ENCODE data around the gene OSBPL10.
"Not testable (repeated sequence)": the region's sequence is repeated elsewhere in the genome, so short reads cannot be mapped to it uniquely, and the experiment has no call there.

The OSBPL10 gene

DNA sequence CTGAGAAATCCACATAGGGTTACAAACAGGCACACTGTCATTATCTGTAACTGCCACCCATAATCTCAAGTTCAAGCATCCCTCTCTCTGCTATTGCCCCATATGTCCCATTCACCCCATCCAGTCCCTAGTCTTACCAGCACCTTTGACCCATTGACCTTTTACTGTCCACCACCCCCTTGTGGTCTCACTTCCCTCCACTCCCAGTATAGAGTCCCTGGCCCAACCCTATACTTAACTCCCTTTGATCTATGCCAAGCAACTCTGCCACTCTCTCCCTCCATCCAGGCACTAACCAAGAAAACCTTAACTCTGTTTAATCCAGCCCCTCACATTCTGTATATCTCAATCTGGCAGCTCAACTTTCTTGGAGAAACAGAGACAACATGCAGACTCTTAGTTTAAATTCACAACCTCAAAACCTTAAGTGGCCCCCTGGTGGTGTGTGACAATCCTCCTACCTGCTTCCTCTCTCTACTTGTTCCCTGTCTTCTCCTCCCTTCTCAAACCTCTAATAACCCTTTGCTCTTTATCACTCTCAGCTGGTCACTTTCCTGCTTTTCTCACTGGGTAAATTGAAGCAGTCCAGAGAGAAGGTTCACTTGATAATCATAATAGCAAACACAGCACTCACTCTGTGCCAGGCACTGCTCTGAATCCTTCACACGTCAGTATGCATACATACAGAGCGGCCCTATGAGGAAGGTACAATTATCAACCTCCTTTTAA lies 285.6 kb downstream of the OSBPL10 start:
- no peak for DNase-seq

GRCh38 chr3:31693346-31693745 lies 287.7 kb downstream of the OSBPL10 start:
- DNase-seq: no peak

DNA sequence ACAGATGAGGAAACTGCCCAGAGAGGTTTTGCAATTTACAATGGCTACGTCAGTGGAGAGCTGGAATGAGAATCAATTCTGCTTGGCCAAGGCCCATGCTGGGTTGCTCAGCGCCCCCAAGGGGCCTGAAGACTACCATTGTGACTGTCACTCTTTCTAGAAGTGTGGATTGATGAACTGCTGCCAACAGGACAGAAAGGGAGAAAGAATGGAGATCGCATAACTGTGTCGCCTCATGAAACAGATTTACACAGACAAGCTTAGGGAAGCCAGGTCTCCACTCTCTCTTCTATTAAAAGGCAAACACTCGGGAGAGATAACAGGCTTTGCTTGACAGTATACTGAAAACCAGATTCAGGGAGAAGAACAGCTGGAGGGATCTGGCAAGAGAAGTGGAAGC lies 288.3 kb downstream of the OSBPL10 start:
- DNase-seq: no peak

- DNase-seq: no peak
These were observed 290.3 kb downstream of the OSBPL10 start for GRCh38 chr3:31690771-31691170.

GRCh38 chr3:31689523-31689922 lies 291.5 kb downstream of the OSBPL10 start:
- DNase-seq: not testable (repeated sequence)

DNA sequence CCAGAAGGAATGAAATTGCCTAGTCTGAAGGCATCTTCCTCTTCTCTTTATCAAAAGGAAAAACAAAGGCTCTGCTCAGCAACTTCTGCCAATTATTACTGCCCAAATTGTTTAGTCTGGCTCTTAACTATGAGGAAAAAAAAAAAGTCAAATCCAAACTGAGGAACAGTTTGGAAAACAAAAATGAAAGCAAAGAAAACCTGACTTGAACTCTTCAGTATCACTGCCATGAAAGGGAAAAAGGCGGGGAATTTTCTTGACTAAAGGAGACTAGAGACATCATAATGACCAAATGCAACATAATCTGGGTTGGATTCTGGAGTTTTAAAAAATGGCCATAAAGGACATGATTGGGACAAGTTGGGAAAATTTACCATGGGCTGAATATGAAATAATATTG lies 292.1 kb downstream of the OSBPL10 start:
- no peak for DNase-seq

DNA sequence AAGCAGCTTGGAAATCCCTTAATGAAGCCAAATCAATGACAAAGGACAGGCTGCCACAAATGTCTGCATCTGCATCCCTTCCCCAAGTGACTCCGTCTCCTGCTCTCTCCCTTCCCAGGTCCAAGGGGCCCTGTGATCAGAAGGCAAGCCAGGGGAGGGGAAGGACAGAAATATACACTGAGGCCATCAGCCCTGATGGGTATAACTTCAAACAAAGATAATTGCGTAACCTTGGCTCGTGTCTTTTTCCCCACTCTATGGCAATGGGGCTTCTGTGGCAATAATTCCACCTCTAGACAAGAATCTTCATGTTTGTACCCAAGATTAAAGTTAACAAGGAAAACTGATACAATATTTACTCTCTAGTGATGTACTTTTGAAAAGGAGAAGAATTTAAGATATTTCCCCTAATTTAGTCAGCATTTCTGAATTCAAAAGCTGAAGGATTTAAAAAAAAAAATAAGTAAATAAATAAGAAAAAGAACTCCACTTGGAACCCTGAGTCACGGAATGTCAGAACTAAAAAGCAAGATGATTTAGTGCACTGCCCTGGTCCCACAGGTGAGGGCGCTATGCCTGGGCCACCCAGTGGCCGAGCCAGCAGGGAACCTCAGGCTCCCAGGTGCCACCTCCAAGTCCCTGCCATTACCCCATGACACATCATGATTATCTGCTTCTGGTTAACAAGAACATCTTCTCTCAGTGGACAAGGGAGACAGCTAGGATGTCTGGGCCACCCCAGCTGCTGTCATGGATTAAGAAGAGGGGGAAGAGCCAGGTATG lies 293.9 kb downstream of the OSBPL10 start:
- DNase-seq: no peak

DNA sequence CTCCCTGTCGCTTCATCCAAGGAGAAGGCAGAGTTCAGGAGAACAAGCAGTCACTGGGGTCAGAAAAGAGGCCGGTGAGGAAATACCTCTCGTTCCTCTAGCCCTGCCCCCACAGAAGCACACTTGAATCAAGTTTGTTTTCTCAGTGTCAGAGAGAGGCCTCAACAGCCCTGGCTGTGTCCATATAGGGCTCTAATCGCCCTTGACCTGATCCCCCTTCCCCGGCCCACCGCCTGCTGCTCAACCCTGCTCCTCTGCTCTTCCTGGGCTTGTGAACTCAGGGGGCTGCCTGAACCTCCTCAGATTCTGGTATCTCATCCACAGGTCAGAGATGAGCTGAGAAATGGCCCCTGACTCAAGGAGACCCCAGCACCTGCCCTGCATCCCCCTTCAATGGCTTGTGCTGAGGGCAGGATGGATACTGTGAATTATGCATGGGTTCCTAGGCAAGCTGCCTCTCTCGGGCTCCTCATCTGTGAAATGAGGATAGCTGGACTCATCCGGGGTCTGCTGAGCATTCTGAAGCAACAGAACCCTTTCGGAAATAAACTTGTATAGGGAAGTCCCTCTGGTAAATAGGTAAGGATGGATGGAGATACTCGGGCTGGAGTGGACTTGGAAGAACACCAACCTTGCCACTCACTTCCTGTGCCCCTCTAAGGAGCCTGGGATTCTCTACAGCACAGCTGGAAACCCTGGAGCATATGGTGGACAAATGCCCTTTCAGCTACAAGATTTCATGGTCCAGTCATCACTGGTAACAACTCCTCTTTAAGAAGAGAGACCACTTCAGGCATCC lies 300.8 kb downstream of the OSBPL10 start:
- no peak for DNase-seq

GRCh38 chr3:31676556-31676955 lies 304.5 kb downstream of the OSBPL10 start:
- DNase-seq: no peak

GRCh38 chr3:31673950-31674349 lies 307.1 kb downstream of the OSBPL10 start:
- no peak for DNase-seq

DNA sequence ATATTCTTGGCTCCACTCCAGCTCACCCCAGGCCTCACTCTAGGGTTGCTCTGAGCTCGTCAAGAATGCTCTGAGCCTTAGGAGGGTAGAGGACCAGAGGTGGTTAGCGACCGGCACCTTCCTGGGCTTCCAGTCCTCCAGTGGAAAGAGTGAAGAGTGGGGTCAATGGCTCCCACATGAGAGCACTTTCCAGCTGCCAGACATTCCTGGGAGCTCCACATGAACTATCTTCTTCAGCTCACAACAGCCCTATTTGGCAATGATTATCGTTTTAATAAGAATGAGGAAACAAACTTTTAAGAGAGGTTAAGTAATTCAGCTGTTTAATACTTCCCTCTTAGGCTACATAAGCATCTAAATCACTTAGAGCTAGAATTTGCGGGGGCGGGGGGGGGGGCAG lies 309.1 kb downstream of the OSBPL10 start:
- DNase-seq: no peak

DNA sequence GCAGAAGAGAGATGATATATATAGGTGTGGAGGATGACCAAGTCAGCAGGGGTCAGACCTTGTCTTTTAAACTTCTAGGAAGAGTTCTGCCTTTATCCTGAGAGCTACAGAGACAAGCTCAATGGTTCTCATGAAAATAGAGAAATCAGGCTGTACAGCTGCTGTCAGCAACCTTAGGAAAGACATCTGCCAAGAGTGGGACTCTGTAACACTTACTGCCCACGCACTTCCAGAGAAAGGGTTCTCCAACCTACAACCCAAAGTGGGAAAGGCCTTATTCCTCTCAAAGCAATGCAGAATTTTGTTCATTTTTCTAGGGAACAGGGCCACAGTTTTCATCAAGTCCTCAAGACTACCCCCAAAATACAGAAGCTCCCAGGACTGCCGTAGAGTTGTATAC lies 309.6 kb downstream of the OSBPL10 start:
- no peak for DNase-seq

DNA sequence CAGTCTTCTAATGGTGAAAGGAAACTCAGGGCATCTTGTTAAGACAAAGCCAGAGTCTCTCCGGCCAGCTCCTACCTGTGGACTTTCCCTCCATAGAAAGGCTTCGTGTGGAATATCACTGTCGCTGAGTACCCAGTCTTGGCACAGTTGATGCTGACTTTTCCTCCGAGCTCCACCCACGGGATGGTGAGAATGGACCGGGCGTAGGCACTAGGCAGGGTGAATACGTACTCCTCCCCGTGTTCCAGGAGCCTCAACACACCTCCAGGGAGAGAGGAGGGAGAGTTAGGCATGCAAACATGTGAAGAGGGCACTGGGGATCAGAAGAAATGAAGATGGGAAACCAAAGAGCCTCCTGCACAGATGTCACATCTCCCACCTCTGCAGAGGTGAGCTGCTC lies 310.3 kb downstream of the OSBPL10 start:
- DNase-seq: no peak

- no peak for DNase-seq
These were observed 310.9 kb downstream of the OSBPL10 start for GRCh38 chr3:31670136-31670535.

DNA sequence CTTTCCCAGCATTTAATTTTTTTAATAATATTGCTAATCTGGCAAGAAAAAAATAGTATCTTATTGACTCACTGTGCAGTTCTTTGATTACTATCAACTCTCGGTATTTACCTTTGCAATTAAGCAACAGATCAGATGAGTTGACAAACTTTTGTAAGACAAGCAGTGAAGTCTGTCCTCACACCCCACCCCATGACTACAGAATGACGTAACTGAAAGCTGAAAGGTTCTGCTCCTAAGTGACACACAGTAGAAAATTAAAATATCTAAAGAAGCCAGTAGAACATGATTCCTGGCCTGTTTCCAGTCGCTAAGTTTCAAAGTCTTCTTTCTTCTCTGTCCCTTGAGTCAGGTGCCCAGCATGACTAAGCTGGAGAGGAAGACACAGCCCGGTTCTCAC lies 312.8 kb downstream of the OSBPL10 start:
- DNase-seq: no peak

DNA sequence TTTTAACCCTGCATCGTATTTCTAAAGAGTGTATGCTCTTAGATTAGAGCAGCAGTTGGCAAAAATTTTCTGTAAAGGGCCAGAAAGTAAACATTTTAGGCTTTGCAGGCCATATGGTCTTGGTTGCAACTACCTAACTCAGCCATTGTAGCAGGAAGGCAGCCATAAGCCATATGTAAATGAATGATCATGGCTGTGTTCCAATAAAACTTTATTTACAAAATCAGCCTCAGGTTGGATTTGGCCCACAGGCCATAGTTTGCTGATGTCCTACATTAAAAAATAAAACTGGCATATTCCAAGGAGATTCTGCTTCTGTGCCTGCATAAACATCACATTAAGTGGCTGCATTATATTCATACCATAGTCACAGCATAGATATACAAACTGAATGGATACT lies 313.5 kb downstream of the OSBPL10 start:
- DNase-seq: no peak

- no peak for DNase-seq
These were observed 317.0 kb downstream of the OSBPL10 start for GRCh38 chr3:31664031-31664430.

DNA sequence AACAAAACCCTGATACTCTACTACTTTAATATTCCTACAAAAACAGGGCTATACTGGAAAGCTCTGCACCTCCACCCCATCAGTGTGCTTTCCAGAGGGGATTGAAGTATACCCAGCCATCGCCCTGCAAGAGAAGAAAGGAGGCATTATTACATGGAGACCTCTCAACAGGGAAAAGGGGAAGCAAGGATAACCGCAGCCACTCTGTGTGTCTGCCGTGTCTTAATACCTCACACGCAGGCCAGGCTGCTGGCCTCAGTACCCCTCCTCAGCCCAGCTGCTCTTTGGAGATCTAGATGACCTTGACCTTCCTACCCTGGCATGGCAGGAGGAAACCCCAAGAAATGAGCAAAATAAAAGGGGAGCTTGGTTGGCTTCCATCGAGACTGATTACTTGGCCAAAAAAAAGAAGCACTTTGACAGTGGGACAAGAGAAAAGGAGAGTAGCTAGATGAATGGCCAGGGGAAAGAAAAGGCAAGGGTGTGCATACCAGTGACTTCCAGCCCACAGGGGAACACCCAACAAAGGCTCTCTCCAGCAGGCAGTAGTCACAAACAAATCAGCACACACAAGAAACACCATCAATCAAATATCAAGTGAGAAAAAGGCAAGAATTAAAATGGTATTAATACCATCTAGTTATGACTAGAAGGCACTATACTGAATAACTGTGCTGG lies 318.9 kb downstream of the OSBPL10 start:
- DNase-seq: no peak

DNA sequence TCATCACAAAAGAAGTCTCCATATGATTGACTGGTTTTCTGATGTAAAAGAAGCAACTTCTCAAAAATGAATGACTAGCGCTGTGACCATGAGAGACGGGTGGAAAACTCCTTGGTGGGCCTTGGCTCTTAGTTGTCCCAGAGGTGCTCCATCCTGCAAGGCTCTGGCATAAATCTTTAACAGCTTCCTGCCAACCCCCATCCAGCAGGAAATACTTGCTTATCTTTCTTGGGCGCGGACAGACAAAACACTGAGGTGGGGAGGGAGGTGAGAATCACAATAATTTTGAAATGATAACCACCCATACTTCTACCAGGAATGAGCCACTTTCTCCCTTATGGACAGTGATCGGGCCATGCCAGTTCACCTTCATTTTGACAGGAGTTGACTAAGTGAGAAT lies 319.8 kb downstream of the OSBPL10 start:
- no peak for DNase-seq

DNA sequence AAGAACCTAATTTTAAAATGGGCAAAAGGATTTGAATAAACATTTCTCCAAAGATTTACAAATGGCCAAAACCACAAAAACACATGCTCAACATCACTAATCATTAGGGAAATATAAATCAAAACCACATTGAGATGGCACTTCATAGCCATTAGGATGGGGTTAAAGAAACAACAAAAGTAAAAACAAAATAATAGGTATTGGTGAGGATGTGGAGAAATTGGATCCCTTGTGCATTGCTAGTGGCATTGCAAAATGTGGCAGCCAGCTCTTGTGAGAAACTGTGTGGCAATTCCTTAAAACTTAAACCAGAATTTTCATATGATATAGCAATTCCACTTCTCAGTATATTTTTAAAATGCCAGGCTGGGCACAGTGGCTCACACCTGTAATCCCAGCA lies 321.8 kb downstream of the OSBPL10 start:
- DNase-seq: no peak

- DNase-seq: no peak
These were observed 326.1 kb downstream of the OSBPL10 start for GRCh38 chr3:31654998-31655397.

DNA sequence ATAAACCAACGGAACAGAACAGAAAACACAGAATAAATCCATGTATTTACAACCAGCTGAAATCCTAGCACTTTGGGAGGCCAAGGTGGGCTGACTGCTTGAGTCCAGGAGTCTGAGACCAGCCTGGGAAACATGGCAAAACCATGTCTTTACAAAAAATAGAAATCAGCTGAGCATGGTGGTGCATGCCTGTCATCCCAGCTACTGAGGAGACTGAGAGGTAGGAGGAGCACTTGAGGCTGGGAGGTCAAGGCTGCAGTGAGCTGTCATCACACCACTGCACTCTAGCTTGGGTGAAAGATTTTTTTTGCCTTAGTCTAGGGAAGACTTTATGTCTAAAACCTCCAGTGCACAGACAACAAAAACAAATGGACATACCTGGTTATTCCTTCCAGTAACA lies 327.6 kb downstream of the OSBPL10 start:
- no peak for DNase-seq

DNA sequence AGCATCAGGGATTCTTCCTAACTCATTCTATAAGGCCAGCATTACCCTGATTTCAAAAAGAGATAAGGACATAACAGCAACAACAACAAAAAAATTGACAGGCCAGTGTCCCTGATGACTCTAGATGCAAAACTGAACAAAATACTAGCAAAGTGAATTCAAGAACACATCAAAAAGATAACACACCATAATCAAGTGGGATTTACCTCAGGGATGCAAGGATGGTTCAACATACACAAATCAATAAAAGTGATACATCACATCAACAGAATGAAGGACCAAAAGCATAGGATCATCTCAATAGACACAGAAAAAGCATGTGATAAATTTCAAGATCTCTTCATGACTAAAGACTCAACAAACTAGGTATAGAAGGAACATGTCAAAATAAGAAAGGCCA lies 328.8 kb downstream of the OSBPL10 start:
- no peak for DNase-seq

Data from kidney glomerular epithelial cell (primary cell).